NCI-H82 treated with DMSO at 0.1 percent for 48 hours (cell line): Measurements from ENCODE around the gene TMEM135.
"Not testable (repeated sequence)": the region's sequence is repeated elsewhere in the genome, so short reads cannot be mapped to it uniquely, and the experiment has no call there.

Source experiments
- DNase-seq: peaks from one replicate; lab custom pipeline; 2025; ENCODE audit not compliant: unreplicated experiment; lab: John Stamatoyannopoulos, UW

The TMEM135 gene

DNA sequence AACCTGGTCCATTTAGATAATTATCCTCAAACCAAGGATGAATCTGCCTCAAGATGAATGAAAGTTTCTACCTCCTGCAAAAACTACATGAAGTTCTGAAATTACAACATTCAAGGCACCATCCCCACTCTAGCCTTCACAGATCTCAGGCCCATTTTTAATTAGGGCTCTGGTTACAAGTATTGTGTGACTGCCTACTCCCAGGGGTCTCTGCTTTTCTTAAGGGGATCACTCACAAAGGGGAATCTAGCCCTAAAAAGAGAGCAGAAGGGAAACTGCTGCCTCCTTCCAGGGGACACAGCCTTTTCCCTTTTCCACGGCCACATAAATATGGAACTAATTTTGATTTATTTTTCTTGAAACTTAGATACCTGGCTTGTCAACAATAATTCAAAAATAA lies 17.4 kb upstream of the TMEM135 start:
- no peak for DNase-seq

DNA sequence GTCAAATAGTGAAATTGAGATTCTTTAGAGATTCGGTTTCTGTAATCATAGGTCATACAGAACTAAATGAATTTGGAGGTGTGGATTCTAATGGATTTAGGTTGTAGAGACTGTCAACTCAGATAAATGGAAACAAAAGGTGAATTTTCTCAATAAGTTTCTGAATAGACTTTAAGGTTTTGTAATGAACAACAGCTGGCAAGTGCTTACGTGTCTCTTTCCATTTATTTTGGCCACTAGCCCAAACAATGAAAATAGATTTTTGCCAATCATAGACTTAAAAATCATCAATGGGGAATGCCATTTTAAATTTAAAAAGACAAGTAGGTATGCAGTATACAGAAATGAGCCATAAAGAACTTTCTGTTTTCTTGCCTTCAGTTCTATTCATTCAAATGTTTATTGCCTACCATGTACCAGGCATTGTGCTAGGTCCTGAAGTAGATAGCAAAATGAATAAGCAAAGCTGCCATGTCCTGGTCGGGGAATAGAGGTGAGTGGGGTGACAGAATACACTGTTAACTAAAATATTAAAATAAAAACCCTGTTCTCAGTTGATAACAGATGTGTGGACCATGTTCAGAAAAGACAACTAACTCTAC lies 16.9 kb upstream of the TMEM135 start:
- no peak for DNase-seq

GRCh38 chr11:87022254-87022653 lies 15.5 kb upstream of the TMEM135 start:
- DNase-seq: no peak

DNA sequence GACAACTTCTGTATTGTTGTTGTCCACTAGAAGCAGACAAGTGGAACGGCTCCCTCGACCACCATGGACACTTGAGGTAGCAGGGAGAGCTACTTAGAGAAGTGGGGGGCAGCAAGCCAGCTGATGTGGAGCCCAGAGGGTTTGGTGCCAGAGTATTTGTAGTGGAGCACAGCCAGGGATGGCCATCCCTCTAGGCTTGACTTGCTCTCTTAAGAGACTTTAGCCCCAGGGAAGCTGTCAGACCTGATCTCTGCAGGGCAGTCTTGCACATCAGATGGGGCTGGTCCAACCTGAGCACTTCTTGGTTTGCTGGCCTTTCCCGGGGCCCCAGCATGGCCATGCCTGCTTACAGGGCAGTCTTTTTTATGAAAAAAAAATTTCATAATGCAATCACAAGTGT lies 15.0 kb upstream of the TMEM135 start:
- DNase-seq: no peak

DNA sequence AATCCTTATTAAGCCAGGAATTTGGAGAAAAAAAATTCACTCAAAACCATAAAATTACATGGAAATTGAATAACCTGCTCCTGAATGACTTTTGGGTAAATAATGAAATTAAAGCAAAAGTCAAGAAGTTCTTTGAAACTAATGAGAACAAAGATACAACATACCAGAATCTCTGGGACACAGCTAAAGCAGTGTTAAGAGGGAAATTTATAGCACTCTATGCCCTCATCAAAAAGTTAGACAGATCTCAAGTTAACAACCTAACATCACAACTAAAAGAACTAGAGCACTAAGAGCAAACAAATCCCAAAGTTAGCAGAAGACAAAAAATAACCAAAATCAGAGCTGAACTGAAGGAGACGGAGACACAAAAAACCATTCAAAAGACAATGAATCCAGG lies 11.3 kb upstream of the TMEM135 start:
- not testable (repeated sequence) for DNase-seq

DNA sequence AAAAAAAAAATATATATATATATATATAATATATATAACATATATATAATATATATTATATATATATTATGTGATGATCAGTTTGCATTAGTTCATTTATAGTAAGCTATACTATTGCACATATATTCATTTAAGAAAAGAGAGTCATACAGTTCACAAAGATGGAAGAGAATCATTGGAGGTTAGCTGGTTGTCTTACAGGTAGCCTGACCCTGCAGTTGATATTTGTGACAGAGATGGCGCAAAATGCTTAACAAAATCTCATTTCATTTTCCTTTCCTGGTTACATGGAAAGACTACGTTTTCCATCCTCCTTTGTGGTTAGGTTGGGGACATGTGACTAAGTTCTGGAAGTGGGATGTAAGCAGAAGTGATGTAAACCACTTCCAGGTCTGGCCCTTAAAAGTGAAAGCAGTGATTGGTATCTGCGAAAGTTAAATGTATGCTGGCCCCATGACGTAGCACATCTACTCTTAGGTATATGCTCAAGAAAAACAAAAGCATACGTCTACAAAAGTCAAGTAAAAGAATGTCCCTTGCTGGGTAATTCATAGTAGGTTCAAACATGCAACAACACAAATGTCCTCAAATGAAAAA lies 7.2 kb upstream of the TMEM135 start:
- no peak for DNase-seq

DNA sequence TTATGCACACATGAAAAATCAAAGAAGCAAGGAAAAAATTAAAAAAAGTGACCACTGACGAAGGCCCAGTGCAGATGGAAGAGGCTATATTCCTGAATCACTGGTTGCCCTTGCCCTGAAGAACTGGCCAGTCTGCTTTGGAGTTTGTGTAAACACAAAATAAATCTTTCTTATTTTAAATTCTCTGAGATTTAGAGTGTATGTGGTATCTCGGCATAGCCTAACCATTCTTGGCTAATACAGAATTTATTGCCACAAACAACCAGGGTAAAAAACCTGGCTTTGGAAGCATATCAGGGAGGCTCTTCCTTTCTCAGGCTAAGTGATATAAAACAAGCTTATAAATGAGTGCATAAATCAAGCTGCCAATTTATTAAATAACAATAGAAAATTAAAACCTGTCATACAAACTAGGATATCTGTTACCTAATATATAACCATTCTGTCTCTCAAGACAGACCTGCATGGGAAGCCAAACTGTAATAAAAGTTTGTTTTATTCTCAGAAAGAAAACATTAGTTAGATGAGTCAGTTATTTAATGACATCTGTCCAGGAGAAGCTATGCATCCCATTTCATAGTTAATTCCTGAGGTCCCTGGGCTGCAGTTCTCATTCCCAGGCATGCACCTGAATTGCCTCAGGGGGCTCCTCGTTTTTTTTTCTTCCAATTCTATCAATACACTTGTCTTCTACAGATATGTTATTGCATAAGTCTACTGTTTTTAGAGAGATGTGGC lies 6.1 kb upstream of the TMEM135 start:
- DNase-seq: no peak

- DNase-seq: no peak
These were observed 4.2 kb upstream of the TMEM135 start for GRCh38 chr11:87033561-87033960.

GRCh38 chr11:87035976-87036583 lies 1.7 kb upstream of the TMEM135 start:
- no peak for DNase-seq

- DNase-seq: no peak
These were observed 831 bp upstream of the TMEM135 start for GRCh38 chr11:87036756-87037449.

GRCh38 chr11:87038235-87038977 lies 672 bp downstream of the TMEM135 start:
- no peak for DNase-seq

DNA sequence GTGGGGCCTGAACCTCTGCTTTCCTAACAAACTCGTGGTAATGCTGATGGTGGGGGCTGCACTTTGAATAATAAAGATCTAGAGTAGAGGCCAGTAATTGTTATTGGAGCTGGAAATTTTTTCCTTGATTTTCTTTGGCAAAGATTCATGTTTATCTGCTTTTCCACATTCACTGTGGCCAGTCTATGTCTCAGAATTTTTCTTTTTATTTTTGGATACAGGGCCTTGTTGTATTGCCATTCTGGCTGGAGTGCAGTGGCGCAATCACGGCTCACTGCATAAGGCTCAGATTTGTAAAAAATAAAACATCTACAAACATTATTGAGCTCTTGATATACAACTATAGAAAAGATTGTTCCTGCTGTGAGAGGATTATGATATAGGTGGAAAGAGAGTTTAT lies 1.6 kb downstream of the TMEM135 start:
- no peak for DNase-seq

DNA sequence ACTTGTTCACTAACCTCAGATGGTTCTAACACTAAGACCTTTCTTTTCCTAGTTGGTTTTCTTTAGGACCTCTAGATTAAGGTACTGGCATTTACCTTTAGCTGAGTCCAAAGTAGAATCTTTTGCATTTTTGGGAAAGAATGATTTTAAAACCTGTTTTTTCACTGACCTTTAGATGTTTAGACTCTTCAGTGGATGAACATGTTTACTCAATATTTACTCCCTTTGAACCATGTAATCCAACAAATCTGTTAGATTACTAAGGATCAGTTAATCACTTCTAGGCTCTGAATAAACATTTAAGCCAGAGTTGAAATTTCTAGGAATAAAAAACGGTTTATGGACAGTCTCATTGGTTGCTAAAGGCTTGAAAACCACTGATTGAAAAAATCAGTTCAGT lies 6.2 kb downstream of the TMEM135 start:
- no peak for DNase-seq

- DNase-seq: no peak
These were observed 9.1 kb downstream of the TMEM135 start for GRCh38 chr11:87046824-87047223.

DNA sequence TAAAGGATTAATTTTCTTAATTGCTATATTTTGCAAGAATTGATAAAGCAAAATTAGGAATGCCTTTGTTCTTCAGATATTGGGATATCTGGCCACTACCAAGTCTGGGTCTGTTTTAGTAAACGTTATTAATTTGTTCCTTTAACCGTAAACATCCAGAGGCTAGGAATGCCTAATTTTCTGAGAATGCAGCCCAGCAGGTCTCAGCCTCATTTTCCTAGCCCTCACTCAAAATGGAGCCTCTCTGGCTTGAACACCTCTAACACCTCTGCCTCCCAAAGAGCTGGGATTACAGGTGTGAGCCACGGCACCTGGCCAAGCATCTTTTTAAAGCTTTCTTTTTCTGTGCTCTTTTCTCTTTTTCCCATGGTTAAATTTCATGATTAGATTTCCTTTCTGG lies 18.4 kb downstream of the TMEM135 start:
- DNase-seq: no peak

GRCh38 chr11:87057749-87058148 lies 20.0 kb downstream of the TMEM135 start:
- no peak for DNase-seq

DNA sequence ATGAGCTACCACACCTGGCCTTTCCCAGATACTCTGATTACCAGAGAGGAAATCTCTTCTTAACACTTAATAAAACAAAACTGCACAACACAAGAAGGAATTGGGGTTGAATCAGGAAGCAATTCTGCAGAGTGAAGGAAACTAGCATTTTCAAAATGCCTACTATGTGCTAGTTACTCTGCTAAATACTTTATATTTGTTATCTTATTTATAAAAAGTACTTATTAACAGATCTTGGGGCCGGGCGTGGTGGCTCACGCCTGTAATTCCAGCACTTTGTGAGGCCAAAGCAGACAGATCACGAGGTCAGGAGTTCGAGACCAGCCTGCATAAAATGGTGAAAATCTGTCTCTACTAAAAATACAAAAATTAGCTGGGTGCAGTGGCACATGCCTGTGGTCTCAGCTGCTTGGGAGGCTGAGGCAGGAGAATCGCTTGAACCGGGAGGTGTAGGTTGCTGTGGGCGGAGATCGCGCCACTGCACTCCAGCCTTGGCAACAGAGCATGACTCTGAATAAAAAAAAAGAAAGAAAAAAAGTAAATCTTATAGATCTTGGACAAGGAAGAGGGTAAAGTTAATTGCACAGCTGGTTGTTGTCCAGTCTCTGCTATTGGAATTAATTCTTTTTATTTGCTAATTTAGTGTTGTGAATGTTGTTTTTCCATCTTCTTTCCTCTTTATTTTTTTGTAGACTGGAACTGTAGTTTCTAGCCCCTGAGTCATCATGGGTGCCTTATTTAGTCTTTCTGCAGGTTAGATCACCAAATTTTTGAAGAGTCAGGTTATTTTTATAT lies 22.1 kb downstream of the TMEM135 start:
- no peak for DNase-seq

DNA sequence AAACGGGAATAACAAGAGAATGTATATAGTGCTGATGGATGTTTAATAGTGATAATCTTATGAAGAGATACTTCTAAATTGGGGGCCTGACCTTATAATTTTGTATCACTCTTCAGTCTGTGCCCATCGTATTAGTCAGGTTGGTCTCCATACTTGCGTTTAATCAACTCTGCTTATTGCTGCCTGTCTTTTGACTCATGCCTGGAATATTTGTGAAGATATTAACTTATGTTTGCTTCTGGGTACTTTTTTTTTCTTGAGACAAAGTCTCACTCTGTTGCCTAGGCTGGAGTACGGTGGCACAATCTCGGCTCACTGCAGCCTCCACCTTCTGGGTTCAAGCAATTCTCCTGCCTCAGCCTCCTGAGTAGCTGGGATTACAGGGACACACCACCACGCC lies 24.0 kb downstream of the TMEM135 start:
- no peak for DNase-seq

GRCh38 chr11:87063982-87064381 lies 26.2 kb downstream of the TMEM135 start:
- DNase-seq: no peak

GRCh38 chr11:87072787-87073186 lies 35.1 kb downstream of the TMEM135 start:
- DNase-seq: no peak
